ENCODE data around the gene C16orf92.
"Not testable (repeated sequence)": the region's sequence is repeated elsewhere in the genome, so short reads cannot be mapped to it uniquely, and the experiment has no call there.

Gene C16orf92

DNA sequence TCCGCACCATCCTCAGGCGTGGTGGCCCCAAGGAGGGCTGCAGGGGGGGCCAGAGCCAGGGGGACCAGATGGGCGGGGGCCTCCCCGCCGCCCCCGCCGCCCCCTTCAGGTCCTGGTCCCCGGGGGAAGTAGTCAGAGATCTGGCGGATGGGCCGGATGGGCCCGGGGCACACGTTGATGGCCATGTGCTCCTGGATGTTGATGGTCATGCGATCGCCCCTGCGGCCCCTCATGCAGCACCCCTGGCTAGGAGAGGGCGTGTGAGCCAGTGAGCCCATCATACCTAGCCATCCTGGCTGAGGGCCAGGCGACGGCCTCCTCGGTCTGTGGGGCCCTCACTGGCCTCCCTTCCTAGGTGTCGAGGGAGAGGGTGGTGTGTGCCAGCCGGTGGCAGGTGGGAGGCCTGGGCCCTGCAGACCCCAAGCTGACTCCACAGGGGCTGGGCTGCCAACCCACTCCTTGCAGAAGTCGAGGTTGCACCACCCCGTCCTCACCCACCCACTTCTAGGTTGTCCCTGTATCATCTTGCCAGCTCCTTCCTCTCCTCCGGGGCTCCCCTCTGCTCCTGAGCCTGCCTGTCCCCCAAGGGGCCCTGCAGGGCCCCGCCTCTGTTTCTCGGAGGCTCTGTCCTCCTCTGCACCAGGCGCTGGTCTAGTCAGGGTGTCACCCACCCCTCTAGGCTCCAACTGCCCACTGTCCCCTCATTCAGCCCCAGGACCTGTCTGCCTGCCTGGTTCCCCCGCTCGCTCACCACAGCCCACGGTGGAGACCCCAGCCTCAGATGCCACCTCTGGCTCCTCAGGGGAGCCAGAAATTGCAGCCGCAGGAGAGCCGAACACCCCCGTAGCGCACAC is 12.8 kb upstream of the C16orf92 start:
- H3K4me1 ChIP-seq, result peaks cover 0 to 27% (median 20%) of the 10 kb centered on the region in 4 donors
- TF ChIP-seq, protein P1, sequence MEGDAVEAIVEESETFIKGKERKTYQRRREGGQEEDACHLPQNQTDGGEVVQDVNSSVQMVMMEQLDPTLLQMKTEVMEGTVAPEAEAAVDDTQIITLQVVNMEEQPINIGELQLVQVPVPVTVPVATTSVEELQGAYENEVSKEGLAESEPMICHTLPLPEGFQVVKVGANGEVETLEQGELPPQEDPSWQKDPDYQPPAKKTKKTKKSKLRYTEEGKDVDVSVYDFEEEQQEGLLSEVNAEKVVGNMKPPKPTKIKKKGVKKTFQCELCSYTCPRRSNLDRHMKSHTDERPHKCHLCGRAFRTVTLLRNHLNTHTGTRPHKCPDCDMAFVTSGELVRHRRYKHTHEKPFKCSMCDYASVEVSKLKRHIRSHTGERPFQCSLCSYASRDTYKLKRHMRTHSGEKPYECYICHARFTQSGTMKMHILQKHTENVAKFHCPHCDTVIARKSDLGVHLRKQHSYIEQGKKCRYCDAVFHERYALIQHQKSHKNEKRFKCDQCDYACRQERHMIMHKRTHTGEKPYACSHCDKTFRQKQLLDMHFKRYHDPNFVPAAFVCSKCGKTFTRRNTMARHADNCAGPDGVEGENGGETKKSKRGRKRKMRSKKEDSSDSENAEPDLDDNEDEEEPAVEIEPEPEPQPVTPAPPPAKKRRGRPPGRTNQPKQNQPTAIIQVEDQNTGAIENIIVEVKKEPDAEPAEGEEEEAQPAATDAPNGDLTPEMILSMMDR (IDR thresholded peaks at IDR 0.05), result no peak
- H3K27ac ChIP-seq, result no peak overlapping the region
- peaks cover 0 to 7% (median 0%) of the 10 kb centered on the region in 3 donors for H3K36me3 ChIP-seq
- H3K9me3 ChIP-seq, result no peaks in the 10 kb centered on the region
- intact Hi-C loops (cut with DNase I; ENCODE audit: low total_unique reads), result loop anchor here (5.0 to 10.0 kb wide), 3 partner anchors 85 to 313 kb away; partner anchors contain the start of genes CDIPT and KCTD13
- DNase-seq, result no peak
- peak overlapping the region in 1 of 2 donors; percentile 29 for H3K4me3 ChIP-seq
- H3K27me3 ChIP-seq, result peaks cover 4 to 66% of the 10 kb centered on the region in 2 donors

DNA sequence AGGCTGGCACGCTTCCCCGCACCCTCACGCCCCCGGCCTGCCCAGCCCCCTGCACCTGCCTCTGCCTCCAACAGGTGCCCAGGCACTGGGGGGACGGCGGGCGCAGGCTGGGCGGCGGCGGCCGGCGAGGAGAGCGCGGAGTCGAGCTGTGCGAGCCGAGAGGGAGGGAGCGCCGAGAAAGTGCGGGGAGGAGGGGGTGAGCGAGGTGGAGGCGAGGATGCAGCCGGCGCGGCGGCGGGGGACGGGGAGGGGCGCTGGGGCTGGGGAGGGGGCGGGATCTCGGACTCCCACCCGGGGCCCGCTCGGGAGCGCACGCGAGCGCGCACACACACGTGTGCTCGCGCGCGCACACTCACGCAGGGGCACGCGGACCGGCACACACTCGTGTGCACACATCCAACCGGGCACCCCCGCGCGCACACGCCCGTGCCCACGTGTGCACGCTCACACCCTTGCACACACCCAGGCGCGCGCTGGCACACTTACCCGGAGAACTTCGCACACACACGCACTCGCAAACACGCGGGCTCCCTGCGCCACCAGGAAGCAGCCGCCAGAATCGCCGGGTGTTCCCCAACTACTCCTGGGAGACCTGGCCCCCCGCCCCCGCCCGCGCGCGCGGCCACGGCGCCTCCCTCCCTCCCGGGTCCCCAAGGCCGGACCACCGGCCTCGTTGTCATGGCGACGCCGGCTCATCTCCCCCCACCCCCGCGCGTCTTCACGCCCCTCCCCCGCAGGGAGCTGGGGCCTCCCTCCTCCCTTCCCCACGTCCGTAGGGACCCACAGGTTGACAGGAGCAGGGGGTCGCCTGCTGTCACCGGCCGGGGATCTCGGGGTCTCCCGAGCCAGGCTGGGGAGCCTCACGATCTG is 11.9 kb upstream of the C16orf92 start, which contains the start of gene DOC2A:
Gene DOC2A, minus strand, starts transcription at position 184 of the 870 bp plus-strand sequence. CDS start 805 bp downstream, outside the sequence.
- peaks cover 4 to 66% of the 10 kb centered on the region in 2 donors for H3K27me3 ChIP-seq
- no peak for DNase-seq
- no peaks in the 10 kb centered on the region for H3K9me3 ChIP-seq
- no peak within 1 kb of the TSS for H3K27ac ChIP-seq
- peaks cover 0 to 25% (median 20%) of the 10 kb centered on the region in 4 donors for H3K4me1 ChIP-seq
- peak within 1 kb of the TSS in 1 of 2 donors; percentile 29 for H3K4me3 ChIP-seq
- no peaks in the 10 kb centered on the region for H3K36me3 ChIP-seq
- intact Hi-C loops (cut with DNase I; ENCODE audit: low total_unique reads), result no loop called here
- TF ChIP-seq, protein P1 (IDR thresholded peaks at IDR 0.05), result no peak

DNA sequence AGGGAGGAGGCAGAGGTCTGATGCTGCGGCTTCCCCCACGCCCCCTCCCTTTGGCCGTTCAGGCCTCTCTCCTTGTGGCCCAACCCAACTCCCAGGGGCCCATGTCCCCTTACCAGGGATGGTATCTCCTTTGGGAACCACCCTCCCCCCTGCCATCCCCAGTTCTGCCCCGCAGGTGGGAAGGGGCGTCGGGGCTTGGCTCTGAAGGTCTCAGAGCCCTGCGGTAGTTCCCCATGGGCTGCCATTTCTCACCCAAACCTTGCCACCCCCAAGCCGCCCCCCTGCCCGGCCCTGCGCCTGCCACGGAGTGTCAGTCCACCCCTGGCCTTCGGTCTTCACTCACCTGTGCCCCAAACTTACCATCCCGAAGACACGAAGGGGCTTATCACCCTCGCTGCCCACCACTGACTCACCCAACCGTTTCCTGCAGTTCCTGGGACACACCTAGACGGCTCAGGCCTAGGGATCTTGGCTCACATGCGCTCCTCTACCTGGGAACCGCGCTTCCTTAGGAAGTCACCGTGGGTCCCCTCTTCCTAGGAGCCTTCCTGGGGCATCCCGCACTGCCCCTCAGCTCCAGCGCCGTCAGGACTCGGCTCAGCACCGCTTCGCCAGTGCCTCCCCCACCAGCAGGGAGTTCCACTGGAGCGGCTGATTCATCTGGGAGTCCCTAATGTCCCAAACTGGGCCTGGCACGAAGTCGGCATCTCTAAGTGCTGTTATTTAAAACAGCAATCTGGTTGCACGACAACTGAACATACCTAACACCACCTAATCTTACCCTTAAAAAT is 11.1 kb upstream of the C16orf92 start:
- peaks cover 4 to 61% of the 10 kb centered on the region in 2 donors for H3K27me3 ChIP-seq
- H3K9me3 ChIP-seq, result no peaks in the 10 kb centered on the region
- intact Hi-C loops (cut with DNase I; ENCODE audit: low total_unique reads), result no loop called here
- TF ChIP-seq, protein P1 (IDR thresholded peaks at IDR 0.05), result no peak
- DNase-seq, result no peak
- H3K36me3 ChIP-seq, result no peaks in the 10 kb centered on the region
- peak overlapping the region in 1 of 2 donors; percentile 29 for H3K4me3 ChIP-seq
- no peak overlapping the region for H3K27ac ChIP-seq
- H3K4me1 ChIP-seq, result peaks cover 0 to 25% (median 20%) of the 10 kb centered on the region in 4 donors

DNA sequence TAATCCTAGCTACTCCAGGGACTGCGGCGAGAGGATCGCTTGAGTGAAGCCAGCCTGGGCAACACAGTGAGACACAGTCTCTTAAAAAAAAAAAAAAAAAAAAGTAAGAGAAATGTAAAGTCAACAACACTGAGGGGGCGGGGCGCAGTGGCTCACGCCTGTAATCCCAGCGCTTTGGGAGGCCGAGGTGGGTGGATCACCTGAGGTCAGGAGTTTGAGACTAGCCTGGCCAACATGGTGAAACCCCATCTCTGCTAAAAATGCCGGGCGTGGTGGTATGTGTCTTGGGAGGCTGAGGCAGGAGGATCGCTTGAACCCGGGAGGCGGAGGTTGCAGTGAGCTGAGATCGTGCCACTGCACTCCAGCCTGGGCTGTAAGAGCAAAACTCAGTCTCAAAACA is 10.4 kb upstream of the C16orf92 start:
- H3K36me3 ChIP-seq; intact Hi-C loops (cut with DNase I; ENCODE audit: low total_unique reads); DNase-seq; H3K9me3 ChIP-seq; H3K4me3 ChIP-seq; H3K27ac ChIP-seq: not testable (repeated sequence)
- Histone ChIP-seq H3K4me1 (peaks cover 0 to 25% (median 20%) of the 10 kb centered on the region in 4 donors), H3K27me3 (peaks cover 4 to 54% of the 10 kb centered on the region in 2 donors)

DNA sequence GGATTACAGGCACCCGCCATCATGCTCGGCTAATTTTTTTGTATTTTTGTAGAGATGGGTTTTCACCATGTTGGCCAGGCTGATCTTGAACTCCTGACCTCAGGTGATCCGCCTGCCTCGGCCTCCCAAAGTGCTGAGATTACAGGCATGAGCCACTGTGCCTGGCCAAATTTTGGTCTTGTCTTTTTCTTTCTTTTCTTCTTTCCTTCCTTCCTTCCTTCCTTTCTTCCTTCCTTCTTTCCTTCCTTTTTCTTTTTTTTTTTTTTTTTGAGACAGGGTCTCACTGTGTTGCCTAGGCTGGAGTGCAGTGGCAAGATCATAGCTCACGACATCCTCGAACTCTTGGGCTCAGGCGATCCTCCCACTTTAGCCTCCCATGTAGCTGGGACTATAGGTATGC is 7.5 kb upstream of the C16orf92 start:
- Histone ChIP-seq H3K4me1 (peaks cover 0 to 18% (median 15%) of the 10 kb centered on the region in 4 donors), H3K27me3 (peaks cover 4 to 26% of the 10 kb centered on the region in 2 donors)
- H3K27ac ChIP-seq; H3K36me3 ChIP-seq; DNase-seq; H3K9me3 ChIP-seq; H3K4me3 ChIP-seq; intact Hi-C loops (cut with DNase I; ENCODE audit: low total_unique reads): not testable (repeated sequence)
